ENCODE measurements around the gene ANKRD66.
"Not testable (repeated sequence)": the region's sequence is repeated elsewhere in the genome, so short reads cannot be mapped to it uniquely, and the experiment has no call there.

ANKRD66 gene

DNA sequence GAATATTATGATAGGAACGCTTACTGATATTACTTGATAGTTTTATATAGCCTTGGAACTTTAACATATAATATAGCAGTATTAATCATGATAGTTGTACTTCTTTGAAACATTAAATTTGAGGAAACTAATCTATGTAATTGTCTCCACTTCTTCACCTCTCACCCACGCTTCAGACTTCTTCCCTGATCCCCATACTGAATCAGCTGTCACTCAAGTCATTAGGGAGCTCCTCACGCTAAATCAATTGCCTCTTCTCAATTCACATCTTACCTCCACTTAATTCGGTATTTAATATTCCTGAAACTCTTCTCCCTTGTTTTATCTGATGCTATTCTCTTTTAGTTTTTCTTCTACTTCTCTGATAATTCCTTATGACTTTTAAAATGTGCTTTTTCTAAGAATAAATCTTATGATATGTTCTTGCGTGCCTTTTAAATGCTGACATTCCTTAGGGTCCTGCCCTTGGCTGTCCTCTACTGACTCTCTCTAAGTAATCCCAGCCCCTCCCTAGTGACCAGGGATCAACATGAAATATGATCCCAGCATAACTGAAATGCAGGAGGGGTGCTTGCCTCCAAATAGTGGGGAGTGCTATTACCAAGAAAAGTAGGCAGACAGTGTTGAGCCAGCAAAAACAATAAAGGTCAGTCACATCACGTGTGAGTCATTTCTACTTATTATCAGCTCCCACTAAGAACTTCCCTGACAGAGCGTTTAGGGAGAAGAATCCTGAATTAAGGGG, 9.9 kb downstream of the ANKRD66 start:
- no peak for FAIRE-seq

DNA sequence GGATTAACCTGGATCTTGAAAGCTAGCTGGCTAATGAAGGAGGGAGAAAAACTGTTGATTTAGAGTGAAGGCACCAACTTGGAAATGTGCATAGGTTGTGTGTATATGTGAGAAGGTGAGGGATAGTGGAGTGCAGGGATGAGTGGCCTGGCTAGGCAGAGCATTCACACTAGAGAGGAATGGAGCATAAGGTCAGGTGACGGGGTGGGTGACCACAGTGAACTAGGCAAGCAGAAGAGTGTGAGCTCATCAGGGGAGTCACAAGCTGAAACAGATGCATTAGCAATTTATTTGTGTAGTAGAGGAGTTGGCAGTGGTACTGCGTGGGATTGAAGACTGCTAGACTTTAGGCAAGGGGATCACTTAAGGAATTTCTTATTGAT, 10.5 kb downstream of the ANKRD66 start:
- FAIRE-seq, result no peak

DNA sequence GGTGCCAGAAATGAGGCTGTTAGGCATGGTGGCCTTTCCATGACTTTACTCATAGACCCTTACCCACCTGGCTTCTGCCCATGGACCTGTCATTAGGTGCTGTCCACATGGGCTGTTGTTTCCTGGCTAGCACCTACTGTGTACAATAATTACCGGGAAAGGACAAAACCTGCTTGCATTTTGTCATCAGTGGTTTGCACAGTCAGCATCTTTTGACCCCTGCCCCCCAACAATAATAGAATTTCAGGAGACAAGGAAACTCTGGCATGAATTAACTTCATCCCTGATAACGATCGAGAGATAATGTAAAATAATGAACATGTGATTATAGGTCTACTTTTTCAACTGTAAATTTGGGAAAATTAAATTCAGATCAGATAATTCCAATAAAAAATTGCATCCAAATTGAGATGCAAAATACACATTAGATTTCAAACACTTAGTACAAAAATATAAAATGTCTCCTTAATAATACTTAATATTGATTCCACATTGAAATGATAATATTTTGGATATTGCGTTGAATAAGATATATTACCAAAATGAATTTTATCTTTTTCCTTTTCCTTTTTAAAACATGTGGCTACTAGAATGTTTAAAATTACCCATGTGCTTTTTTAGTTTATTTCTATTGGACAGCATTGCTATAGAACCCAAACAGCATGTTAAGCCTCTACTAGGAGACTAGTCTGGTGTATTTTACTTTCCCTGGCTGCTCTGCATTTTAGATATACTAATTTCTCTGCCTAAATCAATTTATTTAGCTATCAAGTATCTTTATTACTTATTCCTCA, 12.4 kb downstream of the ANKRD66 start:
- FAIRE-seq, result no peak

DNA sequence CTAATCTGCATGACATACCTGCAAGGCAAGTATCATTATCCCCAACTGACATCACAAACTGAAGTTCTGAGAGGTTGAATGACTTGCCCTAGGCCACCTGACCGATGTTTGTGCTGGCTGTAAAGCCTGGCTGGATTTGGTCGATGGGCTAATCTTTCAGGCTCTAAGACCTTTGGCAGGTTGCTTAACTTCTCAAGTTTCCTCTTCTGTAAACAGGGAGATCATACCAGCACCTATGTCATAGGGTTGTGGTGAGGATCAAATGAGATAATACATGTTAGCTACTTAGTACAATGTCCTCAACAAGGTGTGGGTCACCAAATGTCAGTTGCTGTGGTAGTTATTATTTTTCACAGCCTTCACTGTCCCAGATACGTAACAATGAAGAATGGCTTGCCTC, 14.2 kb downstream of the ANKRD66 start:
- no peak for FAIRE-seq

DNA sequence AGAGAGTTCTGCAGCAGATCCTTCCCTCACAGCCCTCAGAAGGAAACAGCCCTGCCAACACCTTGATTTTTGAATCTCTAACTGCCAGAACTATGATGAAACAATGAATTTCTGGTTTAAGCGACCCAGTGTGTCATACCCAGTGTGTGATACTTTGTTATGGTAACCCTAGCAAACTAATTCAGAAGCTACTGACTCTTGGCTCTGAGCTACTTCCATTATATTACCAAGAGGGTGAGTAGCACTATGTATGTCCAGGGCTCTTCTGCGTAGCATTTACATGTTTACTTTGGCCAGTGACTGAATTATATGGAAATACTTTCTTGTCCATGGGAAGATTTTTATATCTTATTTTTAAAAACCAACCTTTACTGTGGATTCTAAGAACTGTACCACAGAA, 16.7 kb downstream of the ANKRD66 start:
- FAIRE-seq, result no peak

DNA sequence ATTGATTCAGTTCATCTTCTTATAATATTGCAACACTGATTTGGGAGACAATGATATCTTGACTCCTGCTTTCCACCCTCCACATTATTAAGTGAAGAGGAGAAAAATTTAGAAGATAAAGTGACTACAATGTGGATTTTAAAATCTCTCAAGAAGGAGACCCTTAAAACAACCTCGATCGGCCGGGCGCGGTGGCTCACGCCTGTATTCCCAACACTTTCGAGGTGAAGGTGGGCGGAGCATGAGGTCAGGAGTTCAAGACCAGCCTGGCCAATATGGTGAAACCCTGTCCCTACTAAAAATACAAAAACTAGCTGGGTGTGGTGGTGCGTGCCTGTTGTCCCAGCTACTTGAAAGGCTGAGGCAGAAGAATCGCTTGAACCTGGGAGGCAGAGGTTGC, 17.5 kb downstream of the ANKRD66 start:
- not testable (repeated sequence) for FAIRE-seq

DNA sequence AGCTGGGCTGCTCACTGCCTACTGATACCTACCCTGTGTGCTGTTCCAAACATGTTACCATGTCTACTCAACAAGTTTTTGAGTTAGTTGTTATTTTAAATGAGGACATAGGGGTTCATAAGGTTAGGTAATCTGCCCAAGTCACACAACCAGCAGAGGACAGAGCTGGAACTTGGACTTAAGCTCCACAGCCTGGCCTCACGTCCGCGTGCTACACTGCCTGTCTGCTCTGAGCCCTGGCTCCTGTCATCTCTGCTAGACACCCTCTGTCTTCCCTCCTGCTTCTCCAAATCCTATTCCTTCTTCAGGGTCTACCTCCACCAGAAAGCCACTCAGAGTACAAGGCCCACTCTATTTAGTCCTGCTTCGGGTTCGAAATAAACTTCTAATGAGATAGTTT, 18.2 kb downstream of the ANKRD66 start:
- FAIRE-seq, result no peak

DNA sequence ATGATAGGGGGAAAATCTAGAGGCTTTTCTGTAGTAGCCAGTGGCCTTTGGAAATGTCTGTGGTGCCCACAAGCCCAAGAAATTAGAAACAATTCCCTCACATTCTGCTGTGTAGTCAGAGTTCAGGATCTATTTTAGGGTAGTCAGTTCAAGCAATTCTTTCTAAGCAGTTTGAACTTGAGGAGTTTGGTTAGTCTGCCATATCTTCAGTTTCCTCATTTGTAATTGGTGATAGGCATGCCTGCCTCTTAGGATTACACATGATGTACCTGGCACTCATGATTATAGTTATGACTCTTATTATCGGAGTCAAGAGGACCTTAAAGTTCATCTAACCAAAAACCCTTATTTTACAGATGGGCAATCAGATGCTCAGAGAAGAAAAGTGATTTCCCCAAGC, 25.3 kb downstream of the ANKRD66 start:
- FAIRE-seq, result no peak

DNA sequence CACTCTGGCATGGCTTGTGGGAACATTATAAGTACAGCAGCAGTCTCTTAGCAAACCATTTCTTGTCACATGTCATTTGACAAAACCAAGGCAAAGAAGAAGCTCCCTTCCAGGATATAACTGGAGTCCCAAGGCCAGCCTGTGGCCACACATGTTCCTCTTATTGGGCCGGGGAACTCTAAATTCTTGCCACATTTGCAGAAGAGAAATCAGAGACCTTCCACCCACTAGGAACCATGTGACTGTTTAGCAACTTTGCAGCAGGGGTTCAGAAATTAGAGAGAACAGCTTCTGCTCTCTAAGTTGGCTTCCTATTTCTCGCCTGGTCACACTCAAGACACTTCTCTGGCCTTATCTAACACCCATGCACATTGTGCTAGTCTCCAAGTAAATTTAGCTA, 26.0 kb downstream of the ANKRD66 start:
- FAIRE-seq, result no peak

DNA sequence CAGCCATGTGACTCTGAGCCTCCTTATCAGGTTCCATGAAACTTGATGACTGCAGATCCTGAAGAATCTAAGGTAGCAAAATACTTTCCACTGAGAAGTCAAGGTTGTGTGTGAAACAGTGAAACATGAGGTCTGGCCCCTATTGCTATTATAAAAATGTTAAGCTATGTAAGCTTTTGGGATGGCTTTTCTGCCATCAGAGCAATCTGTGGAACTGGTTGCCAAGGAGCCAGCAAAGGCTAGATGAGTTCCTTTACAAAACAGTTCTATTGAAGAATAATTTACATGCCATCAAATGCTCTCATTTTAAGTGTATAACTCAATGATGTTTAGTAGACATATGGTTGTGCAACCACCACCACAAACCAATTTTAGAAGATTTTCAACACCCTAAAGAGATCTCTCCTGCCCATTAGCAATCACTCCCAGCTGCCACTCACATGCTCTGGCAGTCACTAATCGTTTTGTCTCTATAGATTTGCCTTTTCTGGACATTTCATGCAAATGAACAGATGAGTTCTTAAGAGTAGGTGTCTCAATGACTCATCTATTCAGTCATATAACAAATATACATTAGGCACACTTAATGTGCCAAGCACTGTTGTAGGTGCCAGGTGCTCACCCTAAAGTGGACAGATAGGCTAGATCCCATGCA, 26.6 kb downstream of the ANKRD66 start:
- FAIRE-seq, result no peak

DNA sequence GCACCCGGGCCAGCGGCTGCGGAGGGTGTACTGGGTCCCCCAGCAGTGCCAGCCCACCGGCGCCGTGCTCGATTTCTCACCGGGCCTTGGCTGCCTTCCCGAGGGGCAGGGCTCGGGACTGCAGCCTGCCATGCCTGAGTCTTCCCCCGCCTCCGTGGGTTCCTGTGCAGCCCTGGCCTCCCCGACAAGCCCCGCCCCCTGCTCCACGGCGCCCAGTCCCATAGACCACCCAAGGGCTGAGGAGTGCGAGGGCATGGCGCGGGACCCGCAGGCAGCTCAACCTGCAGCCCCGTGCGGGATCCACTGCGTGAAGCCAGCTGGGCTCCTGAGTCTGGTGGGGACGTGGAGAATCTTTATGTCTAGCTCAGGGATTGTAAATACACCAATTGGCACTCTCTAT, 28.0 kb downstream of the ANKRD66 start:
- not testable (repeated sequence) for FAIRE-seq

DNA sequence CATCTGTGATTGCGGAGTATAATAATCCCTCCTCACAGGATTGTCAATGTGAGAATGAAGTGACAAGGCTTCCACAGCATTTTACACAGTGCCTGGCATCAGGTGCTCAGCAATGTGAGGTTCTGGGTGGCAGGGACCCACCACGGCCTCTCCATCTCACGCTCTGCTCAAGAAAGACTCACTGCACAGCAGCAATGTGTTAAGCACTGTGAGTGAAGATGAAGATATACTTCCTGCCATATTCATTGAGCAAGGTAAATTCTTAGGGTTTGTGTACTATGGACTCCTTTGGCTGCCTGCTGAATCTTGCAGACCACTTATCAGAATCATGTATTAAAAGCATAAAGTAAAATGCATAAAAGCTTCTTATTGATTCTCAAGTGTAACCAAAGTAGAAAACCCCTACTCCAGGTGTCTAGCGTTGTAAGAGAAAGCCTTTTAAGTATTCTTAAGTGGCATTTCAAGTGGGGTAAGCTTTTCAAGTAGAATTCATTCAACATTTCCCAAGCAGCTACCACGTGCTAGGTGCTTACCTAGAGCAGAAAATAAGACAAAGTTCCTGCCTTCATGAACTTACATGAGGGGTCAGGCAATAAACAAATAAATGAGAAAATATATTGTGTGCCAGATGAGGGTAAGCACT, 29.5 kb downstream of the ANKRD66 start:
- no peak for FAIRE-seq

DNA sequence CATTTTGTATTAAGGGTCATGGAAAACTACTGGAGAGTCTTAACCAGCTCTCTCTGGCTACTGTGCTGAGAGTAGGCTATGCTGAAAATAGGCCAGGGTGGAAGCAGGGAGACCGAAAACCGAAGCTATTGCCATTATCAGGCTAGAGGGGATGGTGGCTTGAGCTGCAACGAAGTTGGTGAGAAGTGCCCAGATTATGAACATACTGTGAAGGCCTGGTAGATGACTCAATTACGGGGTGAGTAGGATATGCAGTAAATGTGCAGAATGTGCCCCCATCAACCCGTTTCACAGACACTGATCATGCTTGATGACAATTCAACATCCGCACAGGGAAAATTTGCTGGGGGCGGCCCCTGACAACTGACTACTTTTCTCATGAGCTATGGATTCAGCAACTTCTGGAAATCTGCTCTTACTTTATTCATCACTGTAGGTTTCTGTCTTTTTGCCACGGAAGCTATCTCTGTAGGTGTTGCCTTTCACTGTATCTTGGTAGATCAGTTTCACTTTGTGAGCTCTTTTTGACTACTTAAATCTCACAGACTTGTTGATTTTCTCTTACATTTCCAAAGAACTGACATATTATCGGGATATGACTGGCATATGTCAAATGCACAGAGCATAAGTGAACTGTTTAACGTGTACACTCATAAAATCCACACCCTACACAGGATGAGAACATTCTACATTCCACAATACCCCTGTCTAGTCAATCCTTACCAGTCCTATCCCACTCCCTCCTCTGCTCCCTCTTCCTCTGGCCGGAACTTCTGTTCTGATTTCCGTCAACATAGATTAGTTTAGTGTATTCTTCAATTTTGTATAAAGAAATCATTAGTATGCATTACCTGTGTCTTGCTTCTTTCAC, 31.0 kb downstream of the ANKRD66 start:
- FAIRE-seq, result no peak

DNA sequence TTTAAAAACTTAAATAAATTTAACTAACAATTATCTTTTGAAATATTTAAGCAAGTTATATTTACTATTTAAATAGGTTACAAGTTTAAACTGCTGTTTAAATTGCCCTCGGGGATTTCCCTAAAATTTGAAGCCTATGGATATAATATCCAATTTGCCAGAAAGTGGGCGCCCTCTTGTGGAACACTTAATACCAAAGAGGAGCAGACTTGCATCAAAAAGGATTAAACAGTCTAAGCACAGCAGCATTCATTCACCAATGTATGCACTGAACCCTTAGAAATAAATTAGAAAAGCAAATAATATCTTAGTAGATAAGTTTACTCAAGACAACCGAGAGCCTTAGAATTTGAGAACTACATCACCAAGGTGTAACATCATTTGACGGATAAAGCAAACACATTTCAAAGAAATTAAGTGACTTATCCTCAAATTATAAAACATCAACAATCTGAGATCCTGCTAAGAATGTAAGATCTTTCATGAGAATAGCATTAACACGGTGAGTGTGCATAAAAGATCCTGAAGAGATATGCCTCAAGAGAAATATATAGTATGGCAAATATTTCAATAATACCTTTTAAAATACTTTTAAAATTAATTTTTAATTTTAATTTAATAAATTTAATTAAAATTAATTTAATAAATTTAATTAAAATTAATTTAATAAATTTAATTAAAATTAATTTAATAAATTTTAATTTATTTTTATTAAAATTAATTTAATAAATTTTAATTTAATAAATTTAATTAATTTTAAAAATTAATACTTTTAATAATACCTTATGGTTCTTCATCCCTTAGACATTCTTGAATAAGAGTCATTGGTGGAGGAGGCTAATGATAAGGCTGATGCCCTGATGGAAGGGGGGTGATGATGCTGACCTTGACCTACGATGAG, 35.0 kb downstream of the ANKRD66 start:
- FAIRE-seq, result peak; percentile 100

DNA sequence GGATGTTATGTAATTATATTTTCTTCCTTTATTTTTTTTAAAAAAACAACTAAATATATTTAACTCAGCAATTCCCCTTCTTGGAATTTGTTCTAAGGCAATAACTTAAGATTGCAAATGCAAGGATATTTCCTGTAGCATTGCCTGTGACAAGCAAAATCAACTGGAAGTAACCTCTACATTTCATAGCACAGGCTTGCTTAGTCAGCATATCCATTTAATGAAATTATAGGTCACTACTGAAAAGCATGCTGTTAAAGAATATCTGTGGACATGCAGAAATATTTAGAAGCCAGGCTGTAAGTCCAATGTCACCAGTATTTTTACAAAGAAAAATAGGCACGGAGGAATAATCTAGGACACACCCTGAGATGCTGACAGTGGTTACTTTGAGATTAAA, 37.8 kb downstream of the ANKRD66 start:
- no peak for FAIRE-seq

DNA sequence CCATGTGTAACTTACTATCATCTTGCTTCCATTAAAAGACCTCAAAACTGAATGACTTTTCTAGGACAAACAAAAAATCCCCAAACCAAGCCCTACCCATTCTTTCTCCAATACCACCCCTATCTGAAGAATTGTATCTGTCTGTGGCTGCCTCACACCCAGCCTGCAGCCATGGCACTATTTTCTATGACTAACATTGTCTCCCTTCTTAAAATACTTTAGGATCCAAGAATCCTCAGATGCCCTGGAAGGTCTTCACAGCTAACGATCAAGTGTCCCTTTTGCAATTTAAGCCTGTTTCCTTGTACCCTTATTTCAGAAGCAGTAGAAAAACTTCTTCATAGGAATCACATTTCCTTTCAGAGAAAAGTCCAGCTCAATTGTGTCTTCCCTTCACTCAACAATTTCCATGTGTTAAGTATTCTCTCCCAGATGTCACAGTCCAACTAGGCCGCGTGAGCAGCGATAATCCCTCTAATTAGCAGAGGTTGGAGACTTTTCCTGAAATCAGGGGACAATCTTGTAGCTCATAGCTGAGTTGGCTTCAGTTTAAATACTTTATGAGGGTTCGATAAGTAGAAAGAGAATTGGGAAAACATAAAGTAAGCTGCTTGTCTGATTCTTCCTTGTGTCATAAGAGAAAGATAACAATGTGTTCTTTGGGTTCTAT, 41.3 kb downstream of the ANKRD66 start:
- no peak for FAIRE-seq

DNA sequence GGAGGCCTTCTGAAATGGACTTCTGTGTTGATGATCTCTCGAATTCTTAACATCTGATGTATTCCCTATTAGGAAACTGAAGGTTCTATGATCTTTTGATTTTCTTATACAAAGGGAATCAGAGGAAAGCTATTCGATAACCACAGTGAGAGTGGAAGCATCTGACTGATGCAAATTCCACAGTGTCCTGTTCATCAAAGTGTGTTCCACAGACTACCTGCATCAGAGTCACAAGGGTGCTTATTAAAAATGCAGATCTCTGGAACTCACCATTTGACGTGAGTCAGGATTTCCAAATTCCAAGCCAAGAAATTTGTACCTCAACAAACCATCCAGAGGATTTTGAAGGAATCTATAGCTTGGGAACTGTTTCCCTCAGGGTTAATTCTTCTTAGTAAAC, 42.1 kb downstream of the ANKRD66 start:
- no peak for FAIRE-seq

DNA sequence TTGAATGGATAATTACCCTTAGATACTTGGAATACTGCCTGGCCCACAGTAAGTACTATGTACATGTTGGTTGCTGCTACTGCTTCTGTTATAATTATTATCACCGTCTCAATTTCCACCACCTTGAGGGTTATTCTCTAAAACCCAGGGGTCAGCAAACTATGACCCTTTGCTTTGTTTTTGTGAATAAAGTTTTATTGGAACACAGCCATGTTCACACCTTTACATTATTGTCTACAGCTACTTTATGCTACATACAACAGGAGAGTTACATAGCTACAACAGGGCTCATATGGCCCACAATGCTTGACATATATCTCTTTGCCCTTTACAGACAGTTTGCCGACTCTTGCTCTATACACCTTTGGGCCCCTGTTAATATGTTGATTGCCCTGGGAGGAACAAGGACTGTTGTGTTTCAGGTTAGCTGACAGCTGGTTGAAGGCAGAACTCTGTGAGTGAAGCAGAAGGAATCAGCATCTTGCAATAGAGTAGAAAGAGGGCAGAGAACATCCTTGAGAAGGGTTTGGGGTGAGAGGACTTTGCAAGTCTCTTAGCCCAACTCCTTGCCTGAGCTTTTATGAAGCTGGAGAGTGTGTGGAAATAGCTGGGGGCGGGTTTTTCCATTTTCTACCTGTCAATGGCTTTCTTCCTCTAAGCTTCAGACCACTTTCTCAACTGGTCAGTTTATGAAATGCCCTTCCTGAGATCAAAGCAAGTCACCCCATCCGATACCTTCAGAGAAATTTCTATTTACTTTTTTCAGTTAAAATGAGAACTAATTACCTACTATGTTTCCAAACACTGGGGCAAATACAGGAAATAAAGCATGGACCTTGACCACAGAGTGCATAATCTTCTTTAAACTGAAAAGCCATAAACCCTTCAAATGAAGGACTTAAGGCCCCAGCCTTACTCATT, 43.0 kb downstream of the ANKRD66 start:
- FAIRE-seq, result no peak

DNA sequence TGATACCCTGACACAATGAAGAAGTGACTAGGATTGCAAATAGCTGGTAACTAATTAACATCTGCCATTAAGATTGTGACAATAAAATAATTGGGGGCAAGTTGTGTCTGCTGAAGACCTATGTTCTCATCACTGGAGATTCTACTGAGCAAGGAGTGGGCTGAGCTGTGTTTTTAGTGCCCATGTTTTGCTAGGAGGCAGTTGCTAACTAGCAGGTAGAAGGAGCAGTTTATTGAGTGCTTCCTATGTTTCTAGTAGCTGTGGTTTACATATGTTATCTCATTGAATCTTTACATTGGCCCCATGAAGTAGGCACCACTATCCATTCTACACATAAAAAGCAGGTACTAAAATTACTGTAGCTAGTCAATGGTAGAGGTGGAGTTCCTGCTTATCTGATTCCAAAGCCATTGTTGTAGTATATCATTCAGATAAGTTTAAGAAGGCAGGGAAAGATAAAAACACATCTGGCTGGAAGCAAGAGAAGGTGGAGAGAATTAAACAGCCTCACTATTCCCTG, 43.7 kb downstream of the ANKRD66 start:
- FAIRE-seq, result no peak
